ENCODE results near the gene GSK3A.
"Not testable (repeated sequence)": the region's sequence is repeated elsewhere in the genome, so short reads cannot be mapped to it uniquely, and the experiment has no call there.

The GSK3A gene

DNA sequence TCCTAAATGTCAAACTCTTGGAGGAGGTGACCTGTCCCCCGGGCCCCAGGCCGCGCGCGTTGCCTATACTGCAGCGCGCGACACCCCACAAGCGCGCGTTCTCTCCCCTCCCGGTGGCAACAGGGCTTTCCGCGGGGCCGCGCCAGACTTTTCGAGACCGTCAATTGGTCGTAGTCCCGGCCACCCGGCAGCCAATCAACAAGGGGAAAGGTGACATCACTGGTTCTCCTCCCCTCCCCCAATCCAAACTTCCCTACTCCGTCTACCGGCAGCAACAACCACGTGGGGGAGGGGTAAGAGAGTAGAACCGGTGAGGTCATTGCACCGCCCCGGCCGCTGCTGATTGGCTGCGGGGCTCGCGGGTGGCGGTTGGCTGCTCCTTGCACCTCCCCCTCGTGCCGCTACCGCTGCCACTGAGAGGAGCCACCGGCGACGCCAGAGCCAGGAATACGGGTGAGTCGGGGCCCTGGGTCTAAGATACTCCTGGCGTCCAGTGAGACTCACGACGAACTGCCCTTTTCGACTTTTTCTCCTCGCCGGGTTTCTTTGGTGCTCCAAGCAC is 25.8 kb upstream of the GSK3A start:
- DNase-seq = peak; percentile 100

DNA sequence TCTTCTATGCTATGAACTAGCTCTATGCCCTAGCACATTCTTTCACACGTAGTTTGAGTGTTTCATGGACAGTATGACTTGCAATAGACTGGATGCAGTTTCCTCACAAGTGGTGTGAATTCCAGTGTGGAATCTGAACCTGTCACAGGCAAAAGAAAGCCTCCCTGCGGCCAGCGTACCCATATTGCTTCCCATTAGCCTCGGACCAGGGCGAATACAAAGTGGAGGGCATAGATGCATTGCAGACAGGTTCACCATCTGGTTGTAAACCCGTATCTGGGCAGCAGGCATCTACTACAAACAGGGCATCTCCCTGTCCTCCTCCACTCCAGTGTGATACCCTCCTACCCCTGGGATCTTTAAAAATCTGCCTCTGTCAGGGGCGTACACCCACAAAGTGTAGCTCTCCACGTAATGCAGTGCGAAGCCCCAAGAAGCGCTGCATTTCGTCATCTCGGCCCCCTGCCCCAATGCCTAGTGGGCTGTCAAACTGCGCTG is 25.3 kb upstream of the GSK3A start:
- DNase-seq = no peak

DNA sequence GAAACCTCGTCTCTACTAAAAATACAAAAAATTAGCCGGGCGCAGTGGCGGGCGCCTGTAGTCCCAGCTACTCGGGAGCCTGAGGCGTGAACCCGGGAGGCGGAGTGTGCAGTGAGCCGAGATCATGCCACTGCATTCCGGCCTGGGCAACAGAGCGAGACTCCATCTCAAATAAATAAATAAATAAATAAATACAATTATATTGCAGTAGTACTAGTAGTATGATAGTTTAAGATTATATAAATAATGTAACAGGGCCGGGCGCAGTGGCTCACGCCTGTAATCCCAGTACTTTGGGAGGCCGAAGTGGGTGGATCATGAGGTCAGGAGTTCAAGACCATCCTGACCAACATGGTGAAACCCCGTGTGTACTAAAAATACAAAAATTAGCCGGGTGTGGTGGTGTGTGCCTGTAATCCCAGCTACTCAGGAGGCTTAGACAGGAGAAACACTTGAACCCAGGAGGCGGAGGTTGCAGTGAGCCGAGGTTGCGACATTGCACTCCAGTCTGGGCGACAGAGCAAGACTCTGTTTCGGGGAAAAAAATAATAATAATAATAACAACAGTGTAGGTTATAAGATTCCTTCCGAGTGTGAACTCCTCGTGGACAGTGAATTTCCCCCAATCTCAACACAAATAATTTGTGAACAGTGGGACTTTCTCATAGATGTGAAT is 24.7 kb upstream of the GSK3A start:
- DNase-seq = not testable (repeated sequence)

DNA sequence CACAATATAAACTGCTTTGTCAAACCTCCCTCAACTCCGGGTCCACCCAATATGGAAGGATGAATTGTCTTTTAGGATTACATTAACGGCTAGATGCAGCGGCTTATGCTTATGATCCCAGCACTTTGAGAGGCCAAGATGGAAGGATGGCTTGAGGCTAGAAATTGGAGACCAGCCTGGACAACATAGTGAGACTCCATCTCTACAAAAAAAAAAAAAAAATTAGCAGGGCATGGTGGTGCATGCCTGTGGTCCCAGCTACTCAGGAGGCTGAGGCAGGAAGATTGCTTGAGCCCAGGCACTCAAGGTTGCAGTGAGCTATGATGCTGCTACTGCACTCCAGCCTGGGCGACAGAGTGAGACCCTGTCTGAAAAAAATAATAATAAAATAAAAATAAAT is 23.7 kb upstream of the GSK3A start:
- DNase-seq = not testable (repeated sequence)

DNA sequence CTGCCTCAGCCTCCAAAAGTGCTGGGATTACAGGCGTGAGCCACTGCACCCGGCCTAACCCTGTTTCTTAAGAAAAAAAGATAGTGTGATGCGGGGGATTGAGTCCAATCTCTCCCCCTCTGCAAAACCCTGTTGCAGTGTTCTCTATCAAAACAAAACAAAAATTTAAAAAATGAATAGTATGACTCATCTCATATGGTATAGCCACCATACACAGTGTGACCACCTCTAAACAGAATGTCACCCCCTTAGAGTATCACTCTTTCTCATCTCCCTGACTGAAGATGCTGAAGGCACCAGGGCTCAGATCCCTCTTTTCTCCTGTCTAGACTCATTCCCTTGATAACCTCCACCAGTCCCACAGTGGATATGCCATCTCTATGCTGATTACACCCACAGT is 19.4 kb upstream of the GSK3A start:
- DNase-seq = peak; percentile 59

DNA sequence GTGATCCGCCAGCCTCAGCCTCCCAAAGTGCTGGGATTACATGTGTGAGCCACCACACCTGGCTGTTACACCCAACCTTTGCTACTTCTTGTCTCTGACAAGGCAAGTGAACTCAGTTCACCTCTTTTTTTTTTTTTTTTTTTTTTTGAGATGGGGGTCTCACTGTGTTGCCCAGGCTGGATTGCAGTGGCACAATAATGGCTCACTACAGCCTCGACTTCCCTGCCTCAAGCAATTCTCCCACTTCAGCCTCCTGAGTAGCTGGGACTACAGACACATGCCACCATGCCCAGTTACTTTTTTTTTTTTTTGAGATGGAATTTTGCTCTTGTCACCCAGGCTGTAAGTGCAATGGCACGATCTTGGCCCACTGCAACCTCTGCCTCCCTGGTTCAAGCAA is 15.4 kb upstream of the GSK3A start:
- not testable (repeated sequence) for DNase-seq

DNA sequence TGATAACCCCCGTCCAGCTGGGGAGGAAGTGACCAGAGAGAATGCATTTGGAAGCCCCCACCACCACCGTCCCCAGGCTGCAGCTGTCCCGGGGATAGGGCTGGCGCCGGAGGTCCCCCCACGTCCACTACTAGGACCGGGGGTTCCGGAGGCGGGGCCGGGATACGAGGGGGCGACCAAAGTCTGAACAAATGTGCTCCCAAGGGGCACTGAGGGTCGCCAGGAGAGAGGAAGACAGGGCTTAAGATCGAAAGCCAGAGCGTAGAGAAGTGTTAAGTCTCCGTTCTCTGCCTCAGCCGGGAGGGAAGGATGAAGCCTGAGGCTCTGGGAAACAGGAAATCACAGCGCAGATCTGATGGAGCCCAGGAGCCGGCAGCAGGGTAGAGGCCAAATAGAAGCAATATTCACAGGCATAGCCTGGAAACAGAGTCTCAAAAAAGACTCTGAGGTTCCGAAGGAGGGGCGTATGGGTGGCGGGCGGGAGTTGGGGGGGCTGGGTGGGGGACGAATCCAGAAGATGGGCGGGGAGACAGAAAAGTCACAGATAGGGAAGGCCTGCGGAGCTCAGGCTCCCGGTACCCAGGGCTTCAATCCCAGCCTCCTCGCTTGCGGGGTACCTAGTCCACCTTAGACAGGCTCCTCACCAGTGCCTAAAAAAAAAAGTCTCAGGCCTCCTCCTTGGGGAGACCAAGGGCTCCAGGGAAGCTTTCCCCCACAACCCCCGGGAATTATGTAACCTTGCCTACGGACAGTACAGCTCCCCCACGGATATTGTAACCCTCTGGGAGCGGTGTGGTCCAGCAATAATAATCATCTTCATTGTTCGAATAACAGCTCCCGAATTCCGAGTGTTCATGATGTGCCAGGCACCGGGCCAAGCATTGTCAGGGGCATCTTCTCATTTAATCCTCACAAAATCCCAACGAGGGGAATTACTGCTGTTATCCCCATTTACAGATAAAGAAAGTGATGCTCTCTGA is 13.7 kb upstream of the GSK3A start:
- peak; percentile 80 for DNase-seq

DNA sequence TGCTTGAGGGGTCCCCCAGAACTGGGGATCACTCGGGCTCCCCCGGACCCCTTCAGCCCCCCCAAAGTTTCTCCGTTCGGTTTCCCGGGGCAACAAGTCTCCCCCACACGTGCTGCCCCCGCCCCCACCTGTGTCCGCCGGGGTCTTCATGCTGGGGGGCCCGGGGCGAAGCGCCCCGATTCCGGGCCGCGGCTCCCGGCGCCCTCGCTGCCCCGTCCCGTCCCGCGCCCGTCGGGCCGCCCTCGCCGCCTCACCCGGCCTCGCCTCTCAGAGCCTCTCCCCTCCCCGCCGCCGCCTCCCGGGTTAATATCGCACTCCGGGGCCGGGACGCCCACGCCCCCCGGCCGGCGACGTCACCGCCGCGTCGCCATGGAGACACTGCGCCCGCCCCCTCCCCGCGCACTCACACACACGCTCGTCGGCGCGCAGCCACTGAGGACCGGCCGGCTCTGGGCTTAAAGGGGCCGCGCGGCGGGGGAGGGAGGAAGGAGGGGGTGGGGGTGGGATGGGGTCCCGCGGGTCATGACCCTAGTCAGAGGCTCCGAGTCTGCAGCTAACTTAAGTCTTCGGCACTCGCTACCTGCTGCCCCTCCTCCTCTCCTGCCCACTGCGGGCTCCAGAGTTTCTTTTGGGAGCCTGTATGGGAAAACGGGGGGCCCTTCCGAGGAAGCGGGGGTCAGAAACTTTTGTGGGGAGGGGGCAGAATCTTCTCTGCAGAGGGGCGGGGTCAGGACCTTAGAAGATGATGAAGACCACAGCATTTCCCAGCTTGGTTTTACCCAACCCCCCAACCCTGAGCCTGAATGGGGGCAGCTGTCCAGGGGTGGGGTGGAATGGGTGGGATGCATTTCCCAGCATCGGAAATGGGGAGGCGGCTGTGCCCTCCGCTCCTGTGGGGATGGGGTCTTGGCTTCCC is 12.7 kb upstream of the GSK3A start, which contains the start of gene ERF:
TSS of gene ERF (minus strand) at position 279 of the 916 bp plus-strand sequence. CDS start at position 150, 129 bp downstream.
- peak; percentile 92 for DNase-seq

DNA sequence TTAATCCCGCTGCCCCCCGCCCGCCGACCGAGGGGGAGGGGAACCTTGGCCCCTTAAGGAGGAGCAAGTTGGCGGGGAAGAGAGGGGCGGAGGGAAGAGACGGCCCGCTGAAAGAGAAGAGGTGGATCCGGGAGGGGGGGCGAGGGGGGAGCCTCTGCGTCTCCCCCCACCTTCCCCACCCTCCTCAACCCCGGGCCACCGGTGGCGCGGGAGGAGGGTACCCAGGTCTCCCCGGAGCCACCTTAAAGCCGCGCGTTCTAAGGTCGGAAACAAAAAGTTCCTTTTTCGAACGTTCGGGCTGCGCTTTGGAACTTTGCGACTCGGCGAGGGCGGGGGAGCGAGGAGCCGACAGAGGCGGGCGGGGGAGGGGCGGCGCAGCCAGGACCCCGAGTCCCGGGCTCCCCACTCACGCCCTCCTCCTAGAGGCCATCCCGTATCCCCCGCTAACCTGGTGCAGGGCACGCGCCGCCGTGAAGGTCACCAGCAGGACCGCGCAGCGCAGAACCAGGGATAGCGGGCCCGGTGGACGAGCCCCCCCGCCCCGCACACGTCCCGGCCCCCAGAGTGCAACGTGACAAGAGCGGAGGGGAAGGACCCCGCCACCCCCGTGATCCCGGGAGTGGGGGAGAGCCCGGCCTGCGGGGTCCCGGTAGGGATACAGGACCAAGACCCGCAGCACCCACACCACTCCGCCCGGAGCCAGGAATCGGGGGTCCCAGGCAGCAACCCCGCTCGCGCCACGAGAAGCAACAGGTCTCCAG is 11.9 kb upstream of the GSK3A start:
- DNase-seq = peak; percentile 69

DNA sequence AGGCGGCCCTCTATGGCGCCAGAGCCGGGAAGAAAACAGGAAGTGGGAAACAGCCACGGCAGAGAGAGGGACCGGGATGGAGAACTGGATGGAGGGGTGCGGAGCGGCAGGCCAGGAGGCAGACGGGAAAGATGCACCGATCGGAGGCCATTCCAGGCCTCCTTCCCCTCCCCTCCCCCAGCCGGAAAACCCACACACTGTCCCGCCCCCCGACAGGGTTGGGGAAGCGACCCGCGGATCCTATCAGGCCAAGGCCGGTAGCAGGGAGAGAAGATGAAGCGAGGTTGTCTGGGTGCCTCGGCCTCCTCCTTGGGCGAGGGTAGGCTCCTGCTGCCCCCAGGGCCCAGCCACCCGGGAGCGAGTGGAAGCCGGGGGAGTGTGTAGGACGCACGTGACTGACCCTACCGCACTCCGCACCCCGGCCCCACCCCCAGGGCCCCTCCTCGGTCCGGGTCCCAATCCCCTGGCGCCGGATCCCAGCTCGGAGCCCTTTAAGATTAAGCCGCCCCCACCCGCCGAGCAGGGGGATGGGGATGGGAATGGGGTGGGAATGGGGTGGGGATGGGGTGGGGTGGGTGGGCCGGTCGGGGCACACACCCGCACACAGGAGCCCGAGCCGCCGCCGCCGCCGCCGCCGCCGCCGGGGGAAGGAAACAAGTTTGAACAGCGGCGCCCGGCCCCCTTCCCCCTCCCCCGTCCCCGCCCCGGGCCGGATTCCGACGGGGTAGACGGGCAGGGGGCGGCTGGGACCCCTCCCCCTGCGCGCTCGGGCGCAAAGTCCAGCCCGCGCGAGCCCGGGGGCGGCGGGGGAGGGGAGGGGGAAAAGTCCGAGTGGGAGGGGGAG is 11.1 kb upstream of the GSK3A start:
- peak; percentile 64 for DNase-seq

DNA sequence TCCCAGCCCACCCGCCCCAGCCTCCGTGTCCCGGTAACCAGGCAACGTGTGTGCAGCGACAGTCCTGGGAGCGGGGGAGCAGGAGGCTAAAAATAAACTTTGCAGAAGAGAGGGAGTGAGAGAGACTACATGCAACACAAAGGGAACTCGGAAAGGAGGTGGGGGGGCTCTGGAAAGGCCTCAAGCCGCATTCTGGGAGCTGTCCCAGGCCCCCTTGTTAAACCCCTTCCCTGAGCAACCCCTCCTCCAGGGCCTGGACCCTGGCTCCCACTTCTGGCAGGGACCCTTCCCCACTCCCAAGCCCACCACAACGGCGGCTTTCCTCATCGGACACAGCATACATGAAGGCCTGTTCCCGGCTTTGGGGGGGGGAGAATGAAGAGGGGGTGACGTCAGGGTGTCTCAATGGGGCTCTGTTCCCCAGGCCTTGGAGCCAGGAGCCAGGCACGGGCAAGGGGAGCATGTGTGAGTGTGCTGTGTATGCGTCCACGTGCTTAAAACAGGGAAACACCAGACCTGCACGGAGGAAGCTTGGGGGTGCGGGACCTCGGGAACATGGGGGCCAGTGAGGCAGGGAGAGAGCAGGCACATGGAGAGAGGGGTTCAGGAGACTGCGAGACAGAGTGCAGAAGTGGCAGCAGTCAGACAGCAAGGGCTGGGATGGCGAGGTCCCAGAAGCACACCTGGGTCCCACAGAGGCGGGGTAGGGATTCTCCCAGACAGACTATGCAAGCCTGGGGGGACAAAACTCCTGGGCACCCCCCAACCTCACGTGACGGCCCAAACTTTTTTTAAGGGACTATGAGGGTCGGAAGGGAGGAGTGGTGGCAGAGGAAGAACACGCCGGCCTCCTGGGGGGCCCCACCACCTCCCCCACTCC is 10.2 kb upstream of the GSK3A start:
- peak; percentile 47 for DNase-seq

DNA sequence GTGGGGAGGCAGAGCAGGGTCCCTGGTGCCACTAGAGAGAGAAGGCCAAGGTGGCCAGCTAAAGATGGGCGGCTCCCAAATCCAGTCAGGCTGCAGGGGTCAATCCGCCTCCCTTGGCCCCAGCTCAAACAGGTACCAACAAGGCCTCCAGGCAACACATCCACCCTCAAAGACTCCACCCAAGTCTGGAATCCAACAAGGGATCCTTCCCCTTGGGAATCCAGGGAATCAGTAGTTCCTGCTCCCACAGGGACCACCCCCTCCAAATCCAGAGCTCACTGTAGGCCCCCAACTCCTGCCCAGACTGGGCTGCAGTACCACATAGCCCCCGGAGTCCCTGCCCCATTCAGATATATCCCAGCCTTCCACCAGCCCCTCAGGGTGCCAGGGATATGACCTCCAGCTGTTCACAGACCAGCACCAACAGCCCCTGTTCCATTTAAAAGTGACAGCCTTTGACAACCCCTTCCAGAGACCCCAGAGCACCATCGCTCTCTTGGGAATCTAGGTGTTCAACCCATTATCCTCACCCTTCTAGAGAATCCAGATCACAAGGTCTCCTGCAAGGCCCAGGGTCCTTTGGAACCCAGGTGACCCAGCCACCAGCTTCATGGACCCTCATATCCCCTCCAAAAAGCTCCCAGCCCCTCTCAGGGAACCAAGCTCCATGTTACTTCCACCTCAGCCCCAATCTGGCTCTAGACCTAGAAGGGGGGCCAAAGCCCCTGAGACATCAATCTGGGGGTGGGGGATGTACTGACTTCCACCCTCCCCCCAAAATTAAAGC is 9.4 kb upstream of the GSK3A start:
- no peak for DNase-seq

DNA sequence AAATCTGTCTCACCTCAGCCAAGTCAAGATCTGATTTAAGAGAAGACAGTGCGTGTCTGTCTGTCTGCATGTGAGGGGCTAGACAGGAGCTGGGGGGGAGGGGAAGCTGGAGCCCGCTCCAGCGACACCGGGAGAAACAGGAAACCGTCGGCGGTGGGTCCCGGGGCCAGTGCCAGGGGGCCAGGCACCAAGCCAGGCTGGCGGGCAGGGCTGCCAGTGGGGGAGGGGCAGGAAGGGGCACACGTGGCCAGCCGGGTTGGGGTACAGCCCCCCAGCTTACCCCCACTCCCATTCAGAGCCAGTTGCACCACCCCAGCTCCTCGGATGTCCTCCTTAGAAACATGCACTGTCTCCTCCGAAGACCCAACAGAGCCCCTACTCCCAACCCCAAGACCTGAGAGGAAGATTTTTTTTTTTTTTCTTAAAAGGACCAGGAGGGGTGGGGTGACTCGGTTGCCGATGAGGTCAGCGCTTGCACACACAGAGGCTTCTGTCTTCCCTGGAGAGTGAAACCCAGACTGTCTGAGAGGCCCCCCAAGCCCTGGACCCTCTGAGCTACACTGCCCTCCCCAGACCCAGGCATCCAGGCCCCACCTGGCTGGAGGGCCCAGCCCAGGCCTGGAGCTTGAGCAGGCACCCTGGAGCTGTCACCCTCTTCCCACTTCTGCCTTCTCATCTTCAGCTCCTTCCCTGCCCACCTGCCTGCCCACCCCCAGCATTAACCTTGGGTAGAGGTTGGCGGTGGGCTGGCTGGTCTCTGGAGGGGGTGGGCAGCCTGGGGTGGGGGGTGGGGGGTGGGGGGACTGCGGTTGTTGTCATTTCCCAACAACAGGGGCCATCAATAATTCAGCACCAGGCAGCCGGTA is 8.5 kb upstream of the GSK3A start:
- peak; percentile 52 for DNase-seq

DNA sequence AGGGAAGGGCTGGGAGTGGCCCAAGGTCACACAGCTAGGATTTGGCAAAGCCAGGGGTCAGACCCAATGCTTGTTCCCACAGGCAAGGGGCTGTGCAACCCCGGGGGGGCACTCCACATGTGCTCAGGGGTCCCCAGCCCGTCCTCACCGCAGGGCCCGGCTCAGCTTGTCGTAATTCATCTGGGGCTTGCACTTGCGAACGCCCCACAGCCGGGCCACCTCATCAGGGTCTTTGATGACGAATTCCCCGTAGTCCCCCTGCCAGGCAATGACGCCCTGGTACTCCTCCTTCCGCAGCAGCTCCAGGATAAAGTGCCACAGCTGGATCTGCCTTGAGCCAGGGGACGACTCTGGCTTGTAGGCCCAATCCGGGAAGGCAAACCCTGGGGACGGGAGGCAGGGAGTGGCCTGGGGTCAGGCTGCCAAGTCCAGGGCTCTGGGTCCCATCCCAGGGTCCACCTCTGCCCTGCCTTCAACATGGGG is 7.8 kb upstream of the GSK3A start:
- no peak for DNase-seq

DNA sequence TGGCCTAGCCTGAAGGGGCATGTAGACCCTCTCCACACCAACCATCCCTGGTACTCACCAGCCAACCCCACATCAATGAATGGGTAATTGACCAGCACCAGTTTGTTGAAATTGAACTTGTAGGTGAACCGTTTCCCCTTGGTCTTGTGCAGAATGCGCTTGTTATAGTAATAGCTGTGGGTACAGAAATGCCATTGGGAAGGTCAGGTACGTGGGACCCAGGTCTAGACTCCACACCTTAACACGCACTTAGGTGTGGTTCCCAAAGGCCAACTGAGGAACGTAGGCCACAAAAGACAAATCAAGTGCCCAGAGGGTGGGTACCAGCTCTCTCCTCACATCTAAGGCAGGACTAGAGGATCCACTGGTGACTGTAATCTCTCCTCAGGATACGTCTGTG is 7.4 kb upstream of the GSK3A start:
- DNase-seq = no peak

DNA sequence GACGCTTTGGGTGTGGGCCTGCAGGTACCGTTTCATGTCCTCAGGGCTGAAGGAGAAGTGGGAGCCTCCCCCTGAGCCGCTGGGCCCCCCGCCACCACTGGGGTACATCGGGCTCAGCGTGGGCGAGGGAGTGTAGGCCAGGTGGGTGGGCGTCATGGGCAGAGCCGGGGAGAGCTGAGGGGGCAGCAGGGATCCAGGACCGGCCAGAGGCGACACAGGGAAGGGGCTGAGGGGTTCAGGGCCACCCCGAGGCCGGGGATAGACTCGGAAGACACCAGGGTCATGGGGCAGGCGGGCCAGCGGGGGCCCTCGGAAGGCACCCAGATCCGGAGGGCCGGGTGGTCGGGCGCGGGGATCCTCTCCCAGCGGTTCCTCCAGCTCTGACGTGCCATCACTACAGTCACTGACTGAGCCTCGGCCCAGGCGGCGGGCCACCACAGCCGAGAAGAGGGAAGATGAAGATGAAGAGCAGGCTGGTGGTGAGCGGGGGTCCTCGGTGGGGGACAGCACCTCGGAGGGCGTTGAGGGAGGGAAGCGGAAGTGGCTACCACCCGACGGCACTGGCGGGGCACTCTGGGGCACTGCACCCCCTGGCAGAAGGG is 6.8 kb upstream of the GSK3A start:
- no peak for DNase-seq

Measured in fibroblast of skin of scalp (primary cell).